Body of pancreas (tissue), 4 donors: ENCODE results near the gene ADAMTSL4.

Experiments
- POLR2A ChIP-seq, 3 donors: fragments of 450-650 bp; IDR thresholded peaks; one replicate each; pipeline ENCODE4 v1.6.1; 2016; ENCODE audit warnings: antibody characterized with exemption in 3 of 3, mild to moderate bottlenecking in 2 of 3
- TF ChIP-seq, protein P1 (sequence below), 7 experiments: fragments of 450-650 bp in 4 of 7; fragments of 200-600 bp in 3 of 7; sonication (generic) in 3 of 7; IDR thresholded peaks; one replicate each; pipeline ENCODE4 v1.5.1; 2016 to 2019; ENCODE audit warnings: antibody characterized with exemption in 7 of 7

DNA sequence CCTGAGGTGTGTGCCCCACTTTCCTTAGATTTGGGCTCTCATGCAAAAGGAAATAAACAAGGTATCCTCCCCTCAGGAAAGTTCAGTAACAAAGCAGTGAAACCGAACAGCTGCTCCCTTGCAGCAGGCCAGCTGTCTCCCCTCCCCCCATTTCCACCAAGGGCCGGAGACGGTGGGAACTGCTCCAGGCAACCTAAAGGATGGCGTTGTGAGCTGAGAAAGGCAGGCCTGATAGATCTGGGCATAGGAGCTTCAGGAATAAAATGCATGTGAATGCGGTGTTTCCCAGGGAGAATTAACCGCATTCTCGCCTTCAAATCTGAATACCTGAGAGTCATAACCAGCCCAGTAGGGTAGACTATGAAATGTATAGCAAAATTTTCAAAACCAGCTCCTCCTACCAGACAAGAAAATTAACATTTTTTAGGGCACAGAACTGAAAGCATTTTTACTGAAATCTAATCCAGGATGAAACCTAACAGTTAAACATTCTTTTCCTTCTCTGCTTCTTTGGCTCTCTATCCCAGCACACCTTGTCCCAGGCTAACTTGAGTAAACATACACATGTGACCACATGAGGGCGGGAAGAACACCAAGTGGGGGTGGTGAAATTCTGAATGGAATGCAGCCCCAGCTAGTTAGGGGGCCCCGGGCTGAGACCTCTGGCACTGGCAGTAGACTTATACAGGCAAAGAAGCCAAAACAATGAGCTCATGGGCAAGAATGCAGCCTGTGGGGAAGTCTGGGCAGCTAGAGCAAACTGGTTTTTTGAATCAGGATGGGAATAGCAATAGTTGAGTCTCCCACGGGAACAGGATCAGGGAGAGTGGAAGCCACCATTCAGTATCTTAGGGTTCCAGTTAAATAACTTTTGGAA, 18.7 kb downstream of the ADAMTSL4 start:
- peak in 2 of 3 donors; percentile 60 to 65 for TF ChIP-seq POLR2A (IDR thresholded peaks at IDR 0.05)
- TF ChIP-seq, protein P1, sequence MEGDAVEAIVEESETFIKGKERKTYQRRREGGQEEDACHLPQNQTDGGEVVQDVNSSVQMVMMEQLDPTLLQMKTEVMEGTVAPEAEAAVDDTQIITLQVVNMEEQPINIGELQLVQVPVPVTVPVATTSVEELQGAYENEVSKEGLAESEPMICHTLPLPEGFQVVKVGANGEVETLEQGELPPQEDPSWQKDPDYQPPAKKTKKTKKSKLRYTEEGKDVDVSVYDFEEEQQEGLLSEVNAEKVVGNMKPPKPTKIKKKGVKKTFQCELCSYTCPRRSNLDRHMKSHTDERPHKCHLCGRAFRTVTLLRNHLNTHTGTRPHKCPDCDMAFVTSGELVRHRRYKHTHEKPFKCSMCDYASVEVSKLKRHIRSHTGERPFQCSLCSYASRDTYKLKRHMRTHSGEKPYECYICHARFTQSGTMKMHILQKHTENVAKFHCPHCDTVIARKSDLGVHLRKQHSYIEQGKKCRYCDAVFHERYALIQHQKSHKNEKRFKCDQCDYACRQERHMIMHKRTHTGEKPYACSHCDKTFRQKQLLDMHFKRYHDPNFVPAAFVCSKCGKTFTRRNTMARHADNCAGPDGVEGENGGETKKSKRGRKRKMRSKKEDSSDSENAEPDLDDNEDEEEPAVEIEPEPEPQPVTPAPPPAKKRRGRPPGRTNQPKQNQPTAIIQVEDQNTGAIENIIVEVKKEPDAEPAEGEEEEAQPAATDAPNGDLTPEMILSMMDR (IDR thresholded peaks at IDR 0.05), result peak in 2 of 7 experiments; percentile 14 to 19
